ENCODE measurements around the gene VMP1.

GRCh38 chr17:59748591-59748990 lies 41.1 kb downstream of the VMP1 start:
- TF ChIP-seq, protein P1, sequence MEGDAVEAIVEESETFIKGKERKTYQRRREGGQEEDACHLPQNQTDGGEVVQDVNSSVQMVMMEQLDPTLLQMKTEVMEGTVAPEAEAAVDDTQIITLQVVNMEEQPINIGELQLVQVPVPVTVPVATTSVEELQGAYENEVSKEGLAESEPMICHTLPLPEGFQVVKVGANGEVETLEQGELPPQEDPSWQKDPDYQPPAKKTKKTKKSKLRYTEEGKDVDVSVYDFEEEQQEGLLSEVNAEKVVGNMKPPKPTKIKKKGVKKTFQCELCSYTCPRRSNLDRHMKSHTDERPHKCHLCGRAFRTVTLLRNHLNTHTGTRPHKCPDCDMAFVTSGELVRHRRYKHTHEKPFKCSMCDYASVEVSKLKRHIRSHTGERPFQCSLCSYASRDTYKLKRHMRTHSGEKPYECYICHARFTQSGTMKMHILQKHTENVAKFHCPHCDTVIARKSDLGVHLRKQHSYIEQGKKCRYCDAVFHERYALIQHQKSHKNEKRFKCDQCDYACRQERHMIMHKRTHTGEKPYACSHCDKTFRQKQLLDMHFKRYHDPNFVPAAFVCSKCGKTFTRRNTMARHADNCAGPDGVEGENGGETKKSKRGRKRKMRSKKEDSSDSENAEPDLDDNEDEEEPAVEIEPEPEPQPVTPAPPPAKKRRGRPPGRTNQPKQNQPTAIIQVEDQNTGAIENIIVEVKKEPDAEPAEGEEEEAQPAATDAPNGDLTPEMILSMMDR (conservative IDR thresholded peaks at IDR 0.05 in 1 of 2, IDR thresholded peaks at IDR 0.05 in 1 of 2; ENCODE audit: extremely low read depth in 1 of 2, insufficient read depth in 1 of 2, low read depth in 1 of 2, low read length in 2 of 2): no peak
- TF ChIP-seq EZH2 (IDR thresholded peaks at IDR 0.05; ENCODE audit: borderline replicate concordance, low read length): no peak
